GM23338 (cell line): ENCODE data around the gene ACSBG1. TPM values are rescaled to one million over a fixed set of nuclear protein-coding genes. Genes with fewer than 3 reads are reported as not detected.

Experiments used
- ATAC-seq: fragments of 200-7000 bp; cut with Tn5 transposase; 3 replicates; pipeline ENCODE4 v1.9.1; 2020
- DNase-seq: peaks from one replicate; pipeline ENCODE4 v3.0.0-alpha.2; 2015; ENCODE audit warnings: low spot score
- H2AFZ ChIP-seq: fragments of 200-600 bp; sonication (generic); 2 replicates; pipeline ENCODE4 v1.8.0; 2016; ENCODE audit warnings: antibody characterized with exemption, mild to moderate bottlenecking, moderate library complexity
- H3F3A ChIP-seq: fragments of 200-600 bp; sonication (generic); replicated peaks from 2 replicates; pipeline ENCODE4 v1.8.0; 2017; ENCODE audit warnings: antibody characterized with exemption, mixed run types, low read depth
- H3K27ac ChIP-seq: fragments of 200-600 bp; sonication (generic); 2 replicates; pipeline ENCODE4 v1.6.1; 2016; ENCODE audit warnings: low read depth
- H3K27me3 ChIP-seq: fragments of 200-600 bp; sonication (generic); 2 replicates; pipeline ENCODE4 v1.8.0; 2016; ENCODE audit warnings: mild to moderate bottlenecking, mixed run types, moderate library complexity; ENCODE audit not compliant: insufficient read depth
- H3K36me3 ChIP-seq: fragments of 200-600 bp; sonication (generic); 2 replicates; pipeline ENCODE4 v1.8.0; 2016; ENCODE audit warnings: mild to moderate bottlenecking; ENCODE audit not compliant: insufficient read depth
- H3K4me1 ChIP-seq: fragments of 200-600 bp; sonication (generic); 2 replicates; pipeline ENCODE4 v1.8.0; 2016; ENCODE audit warnings: mild to moderate bottlenecking, moderate library complexity; ENCODE audit not compliant: insufficient read depth
- H3K4me2 ChIP-seq: fragments of 200-600 bp; sonication (generic); 2 replicates; pipeline ENCODE4 v1.7.1; 2017; ENCODE audit warnings: mixed run types
- H3K4me3 ChIP-seq: fragments of 200-600 bp; sonication (generic); 2 replicates; pipeline ENCODE4 v1.6.1; 2016; ENCODE audit warnings: mixed run types
- H3K79me2 ChIP-seq: fragments of 200-600 bp; sonication (generic); replicated peaks from 2 replicates; pipeline ENCODE4 v1.8.0; 2017; ENCODE audit warnings: mild to moderate bottlenecking; ENCODE audit not compliant: insufficient read depth
- H3K9me2 ChIP-seq: fragments of 200-600 bp; sonication (generic); 2 replicates; pipeline ENCODE4 v1.8.0; 2017; ENCODE audit not compliant: insufficient read depth
- H4K20me1 ChIP-seq: fragments of 200-600 bp; sonication (generic); replicated peaks from 2 replicates; pipeline ENCODE4 v1.8.0; 2017; ENCODE audit warnings: mild to moderate bottlenecking; ENCODE audit not compliant: insufficient read depth
- H3K27ac Mint-ChIP-seq: 2 replicates; pipeline ENCODE4 v1.8.0; 2020; ENCODE audit warnings: inconsistent platforms, mild to moderate bottlenecking, moderate library complexity, mixed read lengths
- H3K27me3 Mint-ChIP-seq: 3 replicates; pipeline ENCODE4 v1.8.0; 2022; ENCODE audit warnings: low read depth, mild to moderate bottlenecking, moderate library complexity, mixed read lengths, inconsistent platforms; ENCODE audit not compliant: insufficient read depth, poor library complexity
- H3K36me3 Mint-ChIP-seq: 3 replicates; pipeline ENCODE4 v1.8.0; 2021; ENCODE audit warnings: low read depth, mild to moderate bottlenecking, inconsistent platforms, moderate library complexity, mixed read lengths
- H3K4me1 Mint-ChIP-seq: 3 replicates; pipeline ENCODE4 v1.8.0; 2020; ENCODE audit warnings: mild to moderate bottlenecking, inconsistent platforms, mixed read lengths
- H3K4me3 Mint-ChIP-seq: 3 replicates; pipeline ENCODE4 v1.8.0; 2021; ENCODE audit warnings: moderate library complexity, mild to moderate bottlenecking, inconsistent platforms, mixed read lengths
- H3K9me3 Mint-ChIP-seq: 3 replicates; pipeline ENCODE4 v1.8.0; 2020; ENCODE audit warnings: moderate library complexity, mild to moderate bottlenecking, inconsistent platforms, mixed read lengths
- CTCF ChIP-seq, 2 experiments: fragments of 200-600 bp in 1 of 2; sonication (generic) in 1 of 2; conservative IDR thresholded peaks; 2 replicates each; pipeline versions ENCODE4 v1.5.1 to v1.6.1; 2016 to 2017; ENCODE audit warnings: antibody characterized with exemption in 2 of 2, low read depth in 2 of 2, mild to moderate bottlenecking in 2 of 2, moderate library complexity in 1 of 2
- EZH2 ChIP-seq: fragments of 200-600 bp; sonication (generic); IDR thresholded peaks from one replicate; pipeline ENCODE4 v1.8.0; 2017; ENCODE audit warnings: antibody characterized with exemption, mild to moderate bottlenecking, low read depth; ENCODE audit not compliant: unreplicated experiment
- EZH2phosphoT487 ChIP-seq: fragments of 200-600 bp; sonication (generic); IDR thresholded peaks from one replicate; pipeline ENCODE4 v1.8.1; 2018; ENCODE audit warnings: antibody characterized with exemption; ENCODE audit not compliant: unreplicated experiment
- REST ChIP-seq: IDR thresholded peaks from one replicate; pipeline ENCODE4 v1.6.1; 2018; ENCODE audit warnings: antibody characterized with exemption; ENCODE audit not compliant: unreplicated experiment
- STAT1 ChIP-seq: IDR thresholded peaks from one replicate; pipeline ENCODE4 v1.6.1; 2016; ENCODE audit warnings: antibody characterized with exemption; ENCODE audit not compliant: unreplicated experiment
- ZNF114 ChIP-seq: fragments of 250-450 bp; sonication (Bioruptor Pico); IDR thresholded peaks from 2 replicates; pipeline ENCODE4 v1.5.0; 2020; ENCODE audit warnings: mild to moderate bottlenecking, moderate library complexity
- polyA plus RNA-seq: library from polyadenylated mRNA; unstranded; fragments of >200 nt; fragmentation: Nextera tagmentation; extraction: Ambion mirVana; gene quantifications from 2 replicates; pipeline ENCODE4 v1.2.1, GENCODE V29; 2016
- total RNA-seq: library from RNA; depleted of rRNA; stranded (reverse); fragments of >200 nt; shearing (Covaris generic); gene quantifications from 2 replicates; pipeline ENCODE4 v1.2.3, GENCODE V29; 2014
- TF ChIP-seq, protein P1 (sequence below): IDR thresholded peaks from 2 replicates; pipeline ENCODE4 v1.6.1; 2016; ENCODE audit warnings: antibody characterized with exemption

Gene ACSBG1
- total and polyA plus RNA-seq, 2 experiments from 2014 or later = 1.9 to 10.0 TPM

DNA sequence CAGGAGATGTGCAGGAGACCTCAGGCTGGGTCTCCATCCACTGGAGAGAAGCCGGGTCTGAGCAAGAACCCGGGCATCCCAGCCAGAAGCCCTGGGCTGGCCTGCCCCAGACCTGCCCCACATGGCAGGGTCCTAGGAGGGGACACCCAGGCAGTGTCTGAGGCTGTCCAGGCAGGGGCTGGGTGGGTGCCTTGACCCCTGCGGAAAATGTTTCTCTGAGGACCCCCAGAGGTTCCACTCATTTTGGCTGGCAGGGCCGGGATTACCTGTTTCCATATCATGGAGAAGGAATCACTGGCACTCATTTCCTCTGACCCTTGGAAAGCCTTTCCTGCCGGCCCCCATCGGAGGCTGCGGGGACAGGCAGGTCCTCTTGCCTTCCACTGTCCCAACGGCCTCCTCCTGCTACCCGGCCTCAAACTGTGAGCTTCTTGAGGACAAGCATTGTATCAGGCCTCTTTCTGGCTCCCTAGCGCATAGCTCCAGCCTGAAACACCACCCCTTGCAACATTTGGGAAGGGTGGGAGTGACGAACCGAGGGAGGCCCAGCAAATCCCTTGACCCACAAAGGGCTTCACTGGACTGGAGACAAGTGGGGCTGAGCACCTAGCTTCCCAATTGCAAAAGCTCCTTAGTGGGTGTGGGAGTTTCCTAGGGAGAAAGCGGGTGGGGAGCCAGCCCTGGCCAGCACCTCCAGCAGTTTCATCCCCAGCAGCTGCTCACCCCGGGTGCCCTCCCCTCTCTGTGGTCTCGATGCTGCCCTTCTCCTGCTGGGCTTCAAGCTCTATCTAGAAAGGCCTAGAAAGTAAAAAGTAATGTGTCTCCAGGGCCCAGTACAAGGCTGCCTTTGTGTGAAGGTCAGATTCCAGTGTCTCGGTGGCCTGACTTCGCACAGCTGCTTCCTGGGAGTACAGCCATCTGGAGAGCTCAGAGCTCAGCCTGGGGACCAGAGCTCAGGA, 29.7 kb downstream of the ACSBG1 start:
- Mint-ChIP-seq H3K4me3 (no peak overlapping the region), H3K27me3 (peaks cover 6% of the 10 kb centered on the region), H3K27ac (no peak overlapping the region), H3K4me1 (peaks cover 7% of the 10 kb centered on the region), H3K9me3 (no peaks in the 10 kb centered on the region), H3K36me3 (no peaks in the 10 kb centered on the region)
- Histone ChIP-seq H3K4me3 (no peak overlapping the region), H3K36me3 (no peaks in the 10 kb centered on the region), H2AFZ (no peak overlapping the region), H3K4me1 (no peaks in the 10 kb centered on the region), H3K79me2 (no peaks in the 10 kb centered on the region), H3K4me2 (no peak overlapping the region), H3F3A (no peaks in the 10 kb centered on the region), H4K20me1 (no peaks in the 10 kb centered on the region), H3K27me3 (no peaks in the 10 kb centered on the region), H3K9me2 (no peaks in the 10 kb centered on the region), H3K27ac (no peak overlapping the region)
- TF ChIP-seq REST (no peak), STAT1 (no peak), EZH2phosphoT487 (no peak)
- TF ChIP-seq, protein P1, sequence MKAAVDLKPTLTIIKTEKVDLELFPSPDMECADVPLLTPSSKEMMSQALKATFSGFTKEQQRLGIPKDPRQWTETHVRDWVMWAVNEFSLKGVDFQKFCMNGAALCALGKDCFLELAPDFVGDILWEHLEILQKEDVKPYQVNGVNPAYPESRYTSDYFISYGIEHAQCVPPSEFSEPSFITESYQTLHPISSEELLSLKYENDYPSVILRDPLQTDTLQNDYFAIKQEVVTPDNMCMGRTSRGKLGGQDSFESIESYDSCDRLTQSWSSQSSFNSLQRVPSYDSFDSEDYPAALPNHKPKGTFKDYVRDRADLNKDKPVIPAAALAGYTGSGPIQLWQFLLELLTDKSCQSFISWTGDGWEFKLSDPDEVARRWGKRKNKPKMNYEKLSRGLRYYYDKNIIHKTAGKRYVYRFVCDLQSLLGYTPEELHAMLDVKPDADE = no peak
- DNase-seq (no peak), ATAC-seq (no peak)

- H3K27ac Mint-ChIP-seq = no peak overlapping the region
- DNase-seq = no peak
- TF ChIP-seq EZH2 (no peak), CTCF (conservative IDR thresholded peaks at IDR 0.05; ENCODE audit: low read depth in 2 of 2) (no peak), ZNF114 (CRISPR knock-in tag) (no peak)
These were observed 30.8 kb downstream of the ACSBG1 start for GRCh38 chr15:78203346-78204225.

More at GRCh38 chr15:78203346-78204225, 30.8 kb downstream of the ACSBG1 start:
- Histone ChIP-seq H3K4me2 (no peak overlapping the region), H4K20me1 (no peaks in the 10 kb centered on the region), H3K27ac (no peak overlapping the region), H3F3A (no peaks in the 10 kb centered on the region), H3K36me3 (no peaks in the 10 kb centered on the region), H3K9me2 (no peaks in the 10 kb centered on the region), H2AFZ (no peak overlapping the region), H3K4me3 (no peak overlapping the region), H3K27me3 (no peaks in the 10 kb centered on the region), H3K4me1 (no peaks in the 10 kb centered on the region), H3K79me2 (no peaks in the 10 kb centered on the region)
- H3K4me3 Mint-ChIP-seq = no peak overlapping the region
- no peak for ATAC-seq
- peaks cover 7% of the 10 kb centered on the region for H3K4me1 Mint-ChIP-seq
- H3K36me3 Mint-ChIP-seq = no peaks in the 10 kb centered on the region
- H3K9me3 Mint-ChIP-seq = no peaks in the 10 kb centered on the region
- H3K27me3 Mint-ChIP-seq = peaks cover 6% of the 10 kb centered on the region
